GM23338 (cell line): ENCODE measurements around the gene LEFTY2. TPM values are rescaled to one million over a fixed set of nuclear protein-coding genes. Genes with fewer than 3 reads are reported as not detected.

Experiments used
- ATAC-seq: fragments of 200-7000 bp; cut with Tn5 transposase; 3 replicates; pipeline ENCODE4 v1.9.1; 2020
- DNase-seq: peaks from one replicate; pipeline ENCODE4 v3.0.0-alpha.2; 2015; ENCODE audit warnings: low spot score
- H2AFZ ChIP-seq: fragments of 200-600 bp; sonication (generic); 2 replicates; pipeline ENCODE4 v1.8.0; 2016; ENCODE audit warnings: antibody characterized with exemption, mild to moderate bottlenecking, moderate library complexity
- H3F3A ChIP-seq: fragments of 200-600 bp; sonication (generic); replicated peaks from 2 replicates; pipeline ENCODE4 v1.8.0; 2017; ENCODE audit warnings: antibody characterized with exemption, mixed run types, low read depth
- H3K27ac ChIP-seq: fragments of 200-600 bp; sonication (generic); 2 replicates; pipeline ENCODE4 v1.6.1; 2016; ENCODE audit warnings: low read depth
- H3K27me3 ChIP-seq: fragments of 200-600 bp; sonication (generic); 2 replicates; pipeline ENCODE4 v1.8.0; 2016; ENCODE audit warnings: mild to moderate bottlenecking, mixed run types, moderate library complexity; ENCODE audit not compliant: insufficient read depth
- H3K36me3 ChIP-seq: fragments of 200-600 bp; sonication (generic); 2 replicates; pipeline ENCODE4 v1.8.0; 2016; ENCODE audit warnings: mild to moderate bottlenecking; ENCODE audit not compliant: insufficient read depth
- H3K4me1 ChIP-seq: fragments of 200-600 bp; sonication (generic); 2 replicates; pipeline ENCODE4 v1.8.0; 2016; ENCODE audit warnings: mild to moderate bottlenecking, moderate library complexity; ENCODE audit not compliant: insufficient read depth
- H3K4me2 ChIP-seq: fragments of 200-600 bp; sonication (generic); 2 replicates; pipeline ENCODE4 v1.7.1; 2017; ENCODE audit warnings: mixed run types
- H3K4me3 ChIP-seq: fragments of 200-600 bp; sonication (generic); 2 replicates; pipeline ENCODE4 v1.6.1; 2016; ENCODE audit warnings: mixed run types
- H3K79me2 ChIP-seq: fragments of 200-600 bp; sonication (generic); replicated peaks from 2 replicates; pipeline ENCODE4 v1.8.0; 2017; ENCODE audit warnings: mild to moderate bottlenecking; ENCODE audit not compliant: insufficient read depth
- H3K9me2 ChIP-seq: fragments of 200-600 bp; sonication (generic); 2 replicates; pipeline ENCODE4 v1.8.0; 2017; ENCODE audit not compliant: insufficient read depth
- H4K20me1 ChIP-seq: fragments of 200-600 bp; sonication (generic); replicated peaks from 2 replicates; pipeline ENCODE4 v1.8.0; 2017; ENCODE audit warnings: mild to moderate bottlenecking; ENCODE audit not compliant: insufficient read depth
- H3K27ac Mint-ChIP-seq: 2 replicates; pipeline ENCODE4 v1.8.0; 2020; ENCODE audit warnings: inconsistent platforms, mild to moderate bottlenecking, moderate library complexity, mixed read lengths
- H3K27me3 Mint-ChIP-seq: 3 replicates; pipeline ENCODE4 v1.8.0; 2022; ENCODE audit warnings: low read depth, mild to moderate bottlenecking, moderate library complexity, mixed read lengths, inconsistent platforms; ENCODE audit not compliant: insufficient read depth, poor library complexity
- H3K36me3 Mint-ChIP-seq: 3 replicates; pipeline ENCODE4 v1.8.0; 2021; ENCODE audit warnings: low read depth, mild to moderate bottlenecking, inconsistent platforms, moderate library complexity, mixed read lengths
- H3K4me1 Mint-ChIP-seq: 3 replicates; pipeline ENCODE4 v1.8.0; 2020; ENCODE audit warnings: mild to moderate bottlenecking, inconsistent platforms, mixed read lengths
- H3K4me3 Mint-ChIP-seq: 3 replicates; pipeline ENCODE4 v1.8.0; 2021; ENCODE audit warnings: moderate library complexity, mild to moderate bottlenecking, inconsistent platforms, mixed read lengths
- H3K9me3 Mint-ChIP-seq: 3 replicates; pipeline ENCODE4 v1.8.0; 2020; ENCODE audit warnings: moderate library complexity, mild to moderate bottlenecking, inconsistent platforms, mixed read lengths
- CREB1 ChIP-seq: fragments of 250-450 bp; sonication (Bioruptor Pico); IDR thresholded peaks from 2 replicates; pipeline ENCODE4 v1.5.0; 2020; ENCODE audit warnings: low read depth, mild to moderate bottlenecking, moderate library complexity
- EZH2 ChIP-seq: fragments of 200-600 bp; sonication (generic); IDR thresholded peaks from one replicate; pipeline ENCODE4 v1.8.0; 2017; ENCODE audit warnings: antibody characterized with exemption, mild to moderate bottlenecking, low read depth; ENCODE audit not compliant: unreplicated experiment
- STAT1 ChIP-seq: IDR thresholded peaks from one replicate; pipeline ENCODE4 v1.6.1; 2016; ENCODE audit warnings: antibody characterized with exemption; ENCODE audit not compliant: unreplicated experiment
- ZNF331 ChIP-seq: fragments of 250-450 bp; sonication (Bioruptor Pico); IDR thresholded peaks from 2 replicates; pipeline ENCODE4 v1.5.0; 2020; ENCODE audit warnings: low read depth, mild to moderate bottlenecking, moderate library complexity
- polyA plus RNA-seq: library from polyadenylated mRNA; unstranded; fragments of >200 nt; fragmentation: Nextera tagmentation; extraction: Ambion mirVana; gene quantifications from 2 replicates; pipeline ENCODE4 v1.2.1, GENCODE V29; 2016
- total RNA-seq: library from RNA; depleted of rRNA; stranded (reverse); fragments of >200 nt; shearing (Covaris generic); gene quantifications from 2 replicates; pipeline ENCODE4 v1.2.3, GENCODE V29; 2014
- TF ChIP-seq, protein P1 (sequence below): fragments of 250-450 bp; sonication (Bioruptor Pico); IDR thresholded peaks from 2 replicates; pipeline ENCODE4 v1.5.0; 2020; ENCODE audit warnings: mild to moderate bottlenecking, moderate library complexity
- TF ChIP-seq, protein P2 (sequence below): IDR thresholded peaks from 2 replicates; pipeline ENCODE4 v1.6.1; 2016; ENCODE audit warnings: antibody characterized with exemption
- TF ChIP-seq, protein P3 (sequence below): IDR thresholded peaks from one replicate; pipeline ENCODE4 v1.6.1; 2018; ENCODE audit warnings: antibody characterized with exemption; ENCODE audit not compliant: unreplicated experiment

Gene LEFTY2
- total and polyA plus RNA-seq, 2 experiments from 2014 or later, result 8.3 to 12.4 TPM

DNA sequence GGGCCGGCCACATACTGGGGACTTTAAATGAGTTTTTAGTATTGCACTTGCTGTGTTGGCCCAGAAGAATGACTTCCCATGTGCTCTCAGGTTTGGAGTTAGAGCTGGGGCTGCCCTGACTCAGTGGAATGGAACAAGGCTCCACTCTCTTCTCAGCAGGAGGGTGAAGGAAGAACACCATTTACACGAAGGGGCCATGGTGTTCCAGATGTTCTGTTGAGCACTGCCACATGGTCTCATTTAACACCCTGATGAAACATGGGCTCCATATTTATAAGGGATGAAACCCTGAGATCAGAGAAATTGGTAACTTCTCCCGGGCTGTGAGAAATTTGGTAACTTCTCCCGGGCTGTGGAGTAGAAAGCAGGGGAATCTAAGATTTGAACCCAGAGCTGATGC lies 22.7 kb downstream of the LEFTY2 start (continued):
- TF ChIP-seq, protein P1, sequence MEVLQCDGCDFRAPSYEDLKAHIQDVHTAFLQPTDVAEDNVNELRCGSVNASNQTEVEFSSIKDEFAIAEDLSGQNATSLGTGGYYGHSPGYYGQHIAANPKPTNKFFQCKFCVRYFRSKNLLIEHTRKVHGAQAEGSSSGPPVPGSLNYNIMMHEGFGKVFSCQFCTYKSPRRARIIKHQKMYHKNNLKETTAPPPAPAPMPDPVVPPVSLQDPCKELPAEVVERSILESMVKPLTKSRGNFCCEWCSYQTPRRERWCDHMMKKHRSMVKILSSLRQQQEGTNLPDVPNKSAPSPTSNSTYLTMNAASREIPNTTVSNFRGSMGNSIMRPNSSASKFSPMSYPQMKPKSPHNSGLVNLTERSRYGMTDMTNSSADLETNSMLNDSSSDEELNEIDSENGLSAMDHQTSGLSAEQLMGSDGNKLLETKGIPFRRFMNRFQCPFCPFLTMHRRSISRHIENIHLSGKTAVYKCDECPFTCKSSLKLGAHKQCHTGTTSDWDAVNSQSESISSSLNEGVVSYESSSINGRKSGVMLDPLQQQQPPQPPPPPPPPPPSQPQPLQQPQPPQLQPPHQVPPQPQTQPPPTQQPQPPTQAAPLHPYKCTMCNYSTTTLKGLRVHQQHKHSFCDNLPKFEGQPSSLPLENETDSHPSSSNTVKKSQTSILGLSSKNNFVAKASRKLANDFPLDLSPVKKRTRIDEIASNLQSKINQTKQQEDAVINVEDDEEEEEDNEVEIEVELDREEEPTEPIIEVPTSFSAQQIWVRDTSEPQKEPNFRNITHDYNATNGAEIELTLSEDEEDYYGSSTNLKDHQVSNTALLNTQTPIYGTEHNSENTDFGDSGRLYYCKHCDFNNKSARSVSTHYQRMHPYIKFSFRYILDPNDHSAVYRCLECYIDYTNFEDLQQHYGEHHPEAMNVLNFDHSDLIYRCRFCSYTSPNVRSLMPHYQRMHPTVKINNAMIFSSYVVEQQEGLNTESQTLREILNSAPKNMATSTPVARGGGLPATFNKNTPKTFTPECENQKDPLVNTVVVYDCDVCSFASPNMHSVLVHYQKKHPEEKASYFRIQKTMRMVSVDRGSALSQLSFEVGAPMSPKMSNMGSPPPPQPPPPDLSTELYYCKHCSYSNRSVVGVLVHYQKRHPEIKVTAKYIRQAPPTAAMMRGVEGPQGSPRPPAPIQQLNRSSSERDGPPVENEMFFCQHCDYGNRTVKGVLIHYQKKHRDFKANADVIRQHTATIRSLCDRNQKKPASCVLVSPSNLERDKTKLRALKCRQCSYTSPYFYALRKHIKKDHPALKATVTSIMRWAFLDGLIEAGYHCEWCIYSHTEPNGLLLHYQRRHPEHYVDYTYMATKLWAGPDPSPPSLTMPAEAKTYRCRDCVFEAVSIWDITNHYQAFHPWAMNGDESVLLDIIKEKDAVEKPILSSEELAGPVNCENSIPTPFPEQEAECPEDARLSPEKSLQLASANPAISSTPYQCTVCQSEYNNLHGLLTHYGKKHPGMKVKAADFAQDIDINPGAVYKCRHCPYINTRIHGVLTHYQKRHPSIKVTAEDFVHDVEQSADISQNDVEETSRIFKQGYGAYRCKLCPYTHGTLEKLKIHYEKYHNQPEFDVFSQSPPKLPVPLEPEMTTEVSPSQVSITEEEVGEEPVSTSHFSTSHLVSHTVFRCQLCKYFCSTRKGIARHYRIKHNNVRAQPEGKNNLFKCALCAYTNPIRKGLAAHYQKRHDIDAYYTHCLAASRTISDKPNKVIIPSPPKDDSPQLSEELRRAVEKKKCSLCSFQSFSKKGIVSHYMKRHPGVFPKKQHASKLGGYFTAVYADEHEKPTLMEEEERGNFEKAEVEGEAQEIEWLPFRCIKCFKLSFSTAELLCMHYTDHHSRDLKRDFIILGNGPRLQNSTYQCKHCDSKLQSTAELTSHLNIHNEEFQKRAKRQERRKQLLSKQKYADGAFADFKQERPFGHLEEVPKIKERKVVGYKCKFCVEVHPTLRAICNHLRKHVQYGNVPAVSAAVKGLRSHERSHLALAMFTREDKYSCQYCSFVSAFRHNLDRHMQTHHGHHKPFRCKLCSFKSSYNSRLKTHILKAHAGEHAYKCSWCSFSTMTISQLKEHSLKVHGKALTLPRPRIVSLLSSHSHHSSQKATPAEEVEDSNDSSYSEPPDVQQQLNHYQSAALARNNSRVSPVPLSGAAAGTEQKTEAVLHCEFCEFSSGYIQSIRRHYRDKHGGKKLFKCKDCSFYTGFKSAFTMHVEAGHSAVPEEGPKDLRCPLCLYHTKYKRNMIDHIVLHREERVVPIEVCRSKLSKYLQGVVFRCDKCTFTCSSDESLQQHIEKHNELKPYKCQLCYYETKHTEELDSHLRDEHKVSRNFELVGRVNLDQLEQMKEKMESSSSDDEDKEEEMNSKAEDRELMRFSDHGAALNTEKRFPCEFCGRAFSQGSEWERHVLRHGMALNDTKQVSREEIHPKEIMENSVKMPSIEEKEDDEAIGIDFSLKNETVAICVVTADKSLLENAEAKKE (CRISPR knock-in tag), result no peak
- TF ChIP-seq CREB1 (CRISPR knock-in tag) (no peak), ZNF331 (no peak)

DNA sequence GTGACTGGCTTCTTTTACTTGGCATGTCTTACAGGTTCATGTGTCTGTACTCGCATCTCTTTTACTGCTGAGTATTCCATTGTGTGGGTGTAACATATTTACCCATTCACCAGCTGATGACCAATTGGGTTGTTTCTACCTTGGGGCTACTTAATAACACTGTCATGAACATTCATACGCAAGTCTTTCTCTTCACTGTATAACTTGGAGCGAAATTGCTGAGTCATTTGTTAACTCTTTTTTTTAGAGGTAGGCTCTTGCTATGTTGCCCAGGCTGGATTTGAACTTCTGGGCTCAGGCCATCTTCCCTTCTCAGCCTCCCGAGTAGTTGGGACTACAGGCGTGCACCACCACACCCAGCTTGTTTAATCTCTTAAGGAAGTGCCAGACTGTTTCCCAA lies 23.5 kb downstream of the LEFTY2 start:
- Histone ChIP-seq H3F3A (peaks cover 12% of the 10 kb centered on the region; the same call in 1 of the 2 replicates), H3K79me2 (peaks cover 8% of the 10 kb centered on the region), H3K36me3 (peaks cover 29% of the 10 kb centered on the region), H2AFZ (no peak overlapping the region), H3K4me3 (no peak overlapping the region), H3K27ac (no peak overlapping the region), H3K4me1 (peaks cover 5% of the 10 kb centered on the region), H3K4me2 (no peak overlapping the region), H3K27me3 (no peaks in the 10 kb centered on the region), H4K20me1 (0 out of 2 replicates have a peak, but pooled peaks cover 5% of the 10 kb centered on the region), H3K9me2 (no peaks in the 10 kb centered on the region)
- no peak for DNase-seq
- H3K36me3 Mint-ChIP-seq, result peaks cover 57% of the 10 kb centered on the region
- TF ChIP-seq STAT1 (no peak), ZNF331 (no peak), CREB1 (CRISPR knock-in tag) (no peak), EZH2 (no peak)
- TF ChIP-seq, protein P2, sequence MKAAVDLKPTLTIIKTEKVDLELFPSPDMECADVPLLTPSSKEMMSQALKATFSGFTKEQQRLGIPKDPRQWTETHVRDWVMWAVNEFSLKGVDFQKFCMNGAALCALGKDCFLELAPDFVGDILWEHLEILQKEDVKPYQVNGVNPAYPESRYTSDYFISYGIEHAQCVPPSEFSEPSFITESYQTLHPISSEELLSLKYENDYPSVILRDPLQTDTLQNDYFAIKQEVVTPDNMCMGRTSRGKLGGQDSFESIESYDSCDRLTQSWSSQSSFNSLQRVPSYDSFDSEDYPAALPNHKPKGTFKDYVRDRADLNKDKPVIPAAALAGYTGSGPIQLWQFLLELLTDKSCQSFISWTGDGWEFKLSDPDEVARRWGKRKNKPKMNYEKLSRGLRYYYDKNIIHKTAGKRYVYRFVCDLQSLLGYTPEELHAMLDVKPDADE, result no peak
- TF ChIP-seq, protein P3, sequence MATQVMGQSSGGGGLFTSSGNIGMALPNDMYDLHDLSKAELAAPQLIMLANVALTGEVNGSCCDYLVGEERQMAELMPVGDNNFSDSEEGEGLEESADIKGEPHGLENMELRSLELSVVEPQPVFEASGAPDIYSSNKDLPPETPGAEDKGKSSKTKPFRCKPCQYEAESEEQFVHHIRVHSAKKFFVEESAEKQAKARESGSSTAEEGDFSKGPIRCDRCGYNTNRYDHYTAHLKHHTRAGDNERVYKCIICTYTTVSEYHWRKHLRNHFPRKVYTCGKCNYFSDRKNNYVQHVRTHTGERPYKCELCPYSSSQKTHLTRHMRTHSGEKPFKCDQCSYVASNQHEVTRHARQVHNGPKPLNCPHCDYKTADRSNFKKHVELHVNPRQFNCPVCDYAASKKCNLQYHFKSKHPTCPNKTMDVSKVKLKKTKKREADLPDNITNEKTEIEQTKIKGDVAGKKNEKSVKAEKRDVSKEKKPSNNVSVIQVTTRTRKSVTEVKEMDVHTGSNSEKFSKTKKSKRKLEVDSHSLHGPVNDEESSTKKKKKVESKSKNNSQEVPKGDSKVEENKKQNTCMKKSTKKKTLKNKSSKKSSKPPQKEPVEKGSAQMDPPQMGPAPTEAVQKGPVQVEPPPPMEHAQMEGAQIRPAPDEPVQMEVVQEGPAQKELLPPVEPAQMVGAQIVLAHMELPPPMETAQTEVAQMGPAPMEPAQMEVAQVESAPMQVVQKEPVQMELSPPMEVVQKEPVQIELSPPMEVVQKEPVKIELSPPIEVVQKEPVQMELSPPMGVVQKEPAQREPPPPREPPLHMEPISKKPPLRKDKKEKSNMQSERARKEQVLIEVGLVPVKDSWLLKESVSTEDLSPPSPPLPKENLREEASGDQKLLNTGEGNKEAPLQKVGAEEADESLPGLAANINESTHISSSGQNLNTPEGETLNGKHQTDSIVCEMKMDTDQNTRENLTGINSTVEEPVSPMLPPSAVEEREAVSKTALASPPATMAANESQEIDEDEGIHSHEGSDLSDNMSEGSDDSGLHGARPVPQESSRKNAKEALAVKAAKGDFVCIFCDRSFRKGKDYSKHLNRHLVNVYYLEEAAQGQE, result no peak
- H3K4me3 Mint-ChIP-seq, result no peak overlapping the region
- H3K9me3 Mint-ChIP-seq, result no peaks in the 10 kb centered on the region
- peaks cover 5% of the 10 kb centered on the region for H3K27me3 Mint-ChIP-seq
- peaks cover 11% of the 10 kb centered on the region for H3K4me1 Mint-ChIP-seq
- peak overlapping the region; percentile 41; the same call in 1 of the 2 replicates for H3K27ac Mint-ChIP-seq
- no peak for ATAC-seq
